Measurements from ENCODE around the gene MYH9. TPM values are rescaled to one million over a fixed set of nuclear protein-coding genes. Genes with fewer than 3 reads are reported as not detected.

MYH9 gene
- total and polyA plus RNA-seq, 2 experiments from 2014 or later: 58.4 to 233 TPM

DNA sequence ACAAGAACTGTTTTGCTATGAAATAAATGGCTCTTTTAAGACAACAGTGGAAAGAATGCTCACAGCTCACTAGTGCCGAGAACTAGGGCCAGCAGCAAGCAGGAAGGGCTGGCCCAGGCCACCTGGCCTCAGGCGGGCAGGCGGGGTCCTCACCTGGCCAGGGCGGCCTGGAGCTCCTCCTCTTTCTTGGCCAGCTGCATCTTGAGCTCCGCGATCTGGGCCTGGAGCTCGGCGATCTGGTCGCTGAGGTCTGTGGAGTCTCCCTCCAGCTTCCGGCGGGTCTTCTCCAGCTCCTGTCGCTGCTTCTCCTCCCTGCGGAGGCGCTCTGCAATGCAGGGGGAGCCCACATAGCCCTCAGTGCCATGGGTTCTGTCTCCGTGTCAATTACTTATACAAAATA lies 91.1 kb downstream of the MYH9 start:
- peaks cover 10% of the 10 kb centered on the region for H3K9me3 Mint-ChIP-seq
- no peaks in the 10 kb centered on the region for H3K9me2 ChIP-seq (ENCODE audit: insufficient read depth)
- ATAC-seq: no peak
- H3K27ac ChIP-seq (ENCODE audit: low read depth): no peak overlapping the region
- peaks cover 5% of the 10 kb centered on the region; the same call in 1 of the 2 replicates for H3F3A ChIP-seq (replicated peaks; ENCODE audit: low read depth)
- H3K4me3 Mint-ChIP-seq: no peak overlapping the region
- peaks cover 84% of the 10 kb centered on the region for H3K36me3 ChIP-seq (ENCODE audit: insufficient read depth)
- no peak overlapping the region for H3K4me2 ChIP-seq
- no peak overlapping the region for H2AFZ ChIP-seq
- TF ChIP-seq CTCF (conservative IDR thresholded peaks at IDR 0.05; ENCODE audit: low read depth in 2 of 2) (no peak), ZNF462 (CRISPR knock-in tag; IDR thresholded peaks at IDR 0.05) (no peak), NANOG (IDR thresholded peaks at IDR 0.05; ENCODE audit: borderline replicate concordance) (no peak), ZNF114 (CRISPR knock-in tag; IDR thresholded peaks at IDR 0.05) (no peak), EZH2 (IDR thresholded peaks at IDR 0.05; ENCODE audit: low read depth, unreplicated experiment) (no peak), ZNF331 (CRISPR knock-in tag; IDR thresholded peaks at IDR 0.05; ENCODE audit: low read depth) (no peak), CREB1 (CRISPR knock-in tag; IDR thresholded peaks at IDR 0.05; ENCODE audit: low read depth) (no peak), POLR2AphosphoS5 (IDR thresholded peaks at IDR 0.05; ENCODE audit: low read depth) (no peak)
- H3K4me1 Mint-ChIP-seq: no peaks in the 10 kb centered on the region; the same call in 2 of the 3 replicates
- H3K27me3 ChIP-seq (ENCODE audit: insufficient read depth): no peaks in the 10 kb centered on the region
- no peak overlapping the region for H3K27ac Mint-ChIP-seq
- H4K20me1 ChIP-seq (replicated peaks; ENCODE audit: insufficient read depth): peaks cover 15% of the 10 kb centered on the region; the same call in 1 of the 2 replicates
- peaks cover 10% of the 10 kb centered on the region for H3K27me3 Mint-ChIP-seq (ENCODE audit: insufficient read depth, low read depth, poor library complexity)
- H3K4me1 ChIP-seq (ENCODE audit: insufficient read depth): no peaks in the 10 kb centered on the region
- H3K79me2 ChIP-seq (replicated peaks; ENCODE audit: insufficient read depth): peaks cover 3% of the 10 kb centered on the region; the same call in 1 of the 2 replicates
- H3K36me3 Mint-ChIP-seq (ENCODE audit: low read depth): peaks cover 99% of the 10 kb centered on the region
- no peak overlapping the region for H3K4me3 ChIP-seq
- DNase-seq (ENCODE audit: low spot score): no peak
